Mesodermal cell (in vitro differentiated cells): ENCODE data around the gene TRAF3.
"Not testable (repeated sequence)": the region's sequence is repeated elsewhere in the genome, so short reads cannot be mapped to it uniquely, and the experiment has no call there.

Experiments
- H3K27ac ChIP-seq: 2 replicates; pipeline ENCODE4 v1.7.0; 2013; ENCODE audit warnings: mild to moderate bottlenecking, low read depth, low read length, moderate library complexity; ENCODE audit not compliant: severe bottlenecking
- H3K36me3 ChIP-seq: 2 replicates; pipeline ENCODE4 v1.7.1; 2013; ENCODE audit warnings: mild to moderate bottlenecking, low read length, moderate library complexity; ENCODE audit not compliant: control insufficient read depth, insufficient read depth
- H3K4me1 ChIP-seq: one replicate; pipeline ENCODE4 v1.7.1; 2013; ENCODE audit warnings: mild to moderate bottlenecking, low read length; ENCODE audit not compliant: insufficient read depth, control insufficient read depth, poor library complexity, severe bottlenecking
- H3K4me3 ChIP-seq: 2 replicates; pipeline ENCODE4 v1.7.0; 2013; ENCODE audit warnings: low read length, control low read depth, mild to moderate bottlenecking; ENCODE audit not compliant: insufficient read depth, poor library complexity, severe bottlenecking; ENCODE audit errors: extremely low read depth
- H3K9me3 ChIP-seq: 2 replicates; pipeline ENCODE4 v1.7.1; 2013; ENCODE audit warnings: mild to moderate bottlenecking, low read length, moderate library complexity; ENCODE audit not compliant: control insufficient read depth
- WGBS, 2 experiments: methylation state at CpG; one replicate each; pipeline ENCODE4 v1.1.5; 2013; ENCODE audit warnings: missing lambda C conversion rate in 2 of 2; ENCODE audit not compliant: insufficient coverage in 2 of 2; 5-methylcytosine and 5-hydroxymethylcytosine counted together

Gene TRAF3

GRCh38 chr14:102883089-102883541 is 105.9 kb downstream of the TRAF3 start:
- 97 to 100% methylated on average over 4 of the region's 5 CpGs for WGBS, 2 experiments
- H3K27ac ChIP-seq: no peak overlapping the region
- no peaks in the 10 kb centered on the region for H3K9me3 ChIP-seq
- H3K4me1 ChIP-seq: no peaks in the 10 kb centered on the region
- no peak overlapping the region for H3K4me3 ChIP-seq
- peaks cover 26% of the 10 kb centered on the region for H3K36me3 ChIP-seq

- Histone ChIP-seq H3K4me1 (no peaks in the 10 kb centered on the region), H3K27ac (no peak overlapping the region), H3K4me3 (no peak overlapping the region), H3K36me3 (peaks cover 24% of the 10 kb centered on the region), H3K9me3 (no peaks in the 10 kb centered on the region)
- 95 to 97% methylated on average over 11 of the region's 14 CpGs for WGBS, 2 experiments
Measured at GRCh38 chr14:102883554-102883953, 106.3 kb downstream of the TRAF3 start.

- peaks cover 35% of the 10 kb centered on the region for H3K36me3 ChIP-seq
Measured at GRCh38 chr14:102885737-102886447, 108.6 kb downstream of the TRAF3 start.

GRCh38 chr14:102888748-102889147 is 111.5 kb downstream of the TRAF3 start:
- Histone ChIP-seq H3K4me1 (no peaks in the 10 kb centered on the region), H3K27ac (no peak overlapping the region), H3K9me3 (no peaks in the 10 kb centered on the region), H3K36me3 (peaks cover 45% of the 10 kb centered on the region), H3K4me3 (no peak overlapping the region)
- WGBS, 2 experiments: no CpG with 5 or more reads among the region's 1 CpG

More at GRCh38 chr14:102885737-102886447, 108.6 kb downstream of the TRAF3 start:
- WGBS, 2 experiments: 95 to 96% methylated on average over 19 to 20 of the region's 22 CpGs
- Histone ChIP-seq H3K9me3 (no peaks in the 10 kb centered on the region), H3K27ac (no peak overlapping the region), H3K4me1 (no peaks in the 10 kb centered on the region), H3K4me3 (no peak overlapping the region)

GRCh38 chr14:102889615-102890014 is 112.4 kb downstream of the TRAF3 start:
- Histone ChIP-seq H3K36me3 (peaks cover 48% of the 10 kb centered on the region), H3K9me3 (no peaks in the 10 kb centered on the region), H3K4me1 (no peaks in the 10 kb centered on the region), H3K4me3 (no peak overlapping the region), H3K27ac (no peak overlapping the region)
- 100% methylated on average over 3 to 6 of the region's 7 CpGs for WGBS, 2 experiments

- Histone ChIP-seq H3K4me3 (no peak overlapping the region), H3K4me1 (no peaks in the 10 kb centered on the region), H3K36me3 (peaks cover 37% of the 10 kb centered on the region), H3K27ac (no peak overlapping the region), H3K9me3 (no peaks in the 10 kb centered on the region)
- 87 to 91% methylated on average over 13 to 15 of the region's 15 CpGs for WGBS, 2 experiments
Measured at GRCh38 chr14:102891111-102891510, 113.9 kb downstream of the TRAF3 start.

- WGBS, 2 experiments: 100% methylated on average over 2 to 3 of the region's 4 CpGs
- Histone ChIP-seq H3K9me3 (no peaks in the 10 kb centered on the region), H3K36me3 (peaks cover 34% of the 10 kb centered on the region), H3K4me3 (no peak overlapping the region), H3K4me1 (no peaks in the 10 kb centered on the region), H3K27ac (no peak overlapping the region)
Measured at GRCh38 chr14:102891556-102891955, 114.3 kb downstream of the TRAF3 start.

- H3K36me3 ChIP-seq: peaks cover 39% of the 10 kb centered on the region
- H3K9me3 ChIP-seq: no peaks in the 10 kb centered on the region
- H3K4me3 ChIP-seq: no peak overlapping the region
- 93 to 98% methylated on average over 7 of the region's 8 CpGs for WGBS, 2 experiments
- H3K4me1 ChIP-seq: no peaks in the 10 kb centered on the region
- no peak overlapping the region for H3K27ac ChIP-seq
Measured at GRCh38 chr14:102892651-102893050, 115.4 kb downstream of the TRAF3 start.

- 94 to 97% methylated on average over 8 to 9 of the region's 9 CpGs for WGBS, 2 experiments
- H3K36me3 ChIP-seq: peaks cover 39% of the 10 kb centered on the region
- H3K9me3 ChIP-seq: no peaks in the 10 kb centered on the region
- H3K27ac ChIP-seq: no peak overlapping the region
- no peak overlapping the region for H3K4me3 ChIP-seq
- H3K4me1 ChIP-seq: no peaks in the 10 kb centered on the region
Measured at GRCh38 chr14:102893452-102893851, 116.2 kb downstream of the TRAF3 start.

GRCh38 chr14:102896735-102897134 is 119.5 kb downstream of the TRAF3 start:
- peaks cover 35% of the 10 kb centered on the region for H3K36me3 ChIP-seq
- H3K4me1 ChIP-seq, H3K9me3 ChIP-seq, H3K27ac ChIP-seq, H3K4me3 ChIP-seq: not testable (repeated sequence)

GRCh38 chr14:102897299-102898027 is 120.2 kb downstream of the TRAF3 start:
- 96 to 97% methylated on average over 10 of the region's 14 CpGs for WGBS, 2 experiments
- Histone ChIP-seq H3K9me3 (no peaks in the 10 kb centered on the region), H3K4me3 (no peak overlapping the region), H3K27ac (no peak overlapping the region), H3K4me1 (no peaks in the 10 kb centered on the region), H3K36me3 (peaks cover 30% of the 10 kb centered on the region)
